ENCODE data around the gene ZRSR2.
"Not testable (repeated sequence)": the region's sequence is repeated elsewhere in the genome, so short reads cannot be mapped to it uniquely, and the experiment has no call there.

The ZRSR2 gene

GRCh38 chrX:15789979-15790768 lies at the start of gene ZRSR2:
Gene ZRSR2 (plus strand): TSS chrX:15790484. CDS start chrX:15790496, 12 bp downstream.
- DNase-seq, result peak; percentile 18

GRCh38 chrX:15744181-15744867 lies 46.0 kb upstream of the ZRSR2 start:
- no peak for DNase-seq

GRCh38 chrX:15745179-15745578 lies 45.1 kb upstream of the ZRSR2 start:
- DNase-seq, result no peak

GRCh38 chrX:15746651-15747050 lies 43.6 kb upstream of the ZRSR2 start:
- DNase-seq, result not testable (repeated sequence)

GRCh38 chrX:15747626-15748173 lies 42.6 kb upstream of the ZRSR2 start:
- DNase-seq, result no peak

- no peak for DNase-seq
Measured at GRCh38 chrX:15748841-15749240, 41.4 kb upstream of the ZRSR2 start.

GRCh38 chrX:15749642-15750610 lies 40.4 kb upstream of the ZRSR2 start:
- no peak for DNase-seq

GRCh38 chrX:15750611-15751154 lies 39.6 kb upstream of the ZRSR2 start:
- DNase-seq, result no peak

- no peak for DNase-seq
Measured at GRCh38 chrX:15751155-15751819, 39.0 kb upstream of the ZRSR2 start.

GRCh38 chrX:15755091-15755490 lies 35.2 kb upstream of the ZRSR2 start:
- no peak for DNase-seq

- no peak for DNase-seq
Measured at GRCh38 chrX:15758140-15758539, 32.1 kb upstream of the ZRSR2 start.

GRCh38 chrX:15759886-15760285 lies 30.4 kb upstream of the ZRSR2 start:
- not testable (repeated sequence) for DNase-seq

- DNase-seq, result no peak
Measured at GRCh38 chrX:15761564-15762191, 28.6 kb upstream of the ZRSR2 start.

GRCh38 chrX:15769300-15769954 lies 20.9 kb upstream of the ZRSR2 start:
- no peak for DNase-seq

- no peak for DNase-seq
Measured at GRCh38 chrX:15781961-15782699, 8.2 kb upstream of the ZRSR2 start.

- no peak for DNase-seq
Measured at GRCh38 chrX:15785176-15785750, 5.0 kb upstream of the ZRSR2 start.

GRCh38 chrX:15786915-15787314 lies 3.4 kb upstream of the ZRSR2 start:
- no peak for DNase-seq

GRCh38 chrX:15790769-15791290 lies 546 bp downstream of the ZRSR2 start:
- no peak for DNase-seq

- no peak for DNase-seq
Measured at GRCh38 chrX:15797707-15798106, 7.4 kb downstream of the ZRSR2 start.

GRCh38 chrX:15804563-15804962 lies 14.3 kb downstream of the ZRSR2 start:
- no peak for DNase-seq

Measured in NCI-H1694 treated with DMSO at 0.1 percent for 48 hours (cell line).